GM12878 (cell line): ENCODE results near the gene ZG16. TPM values are rescaled to one million over a fixed set of nuclear protein-coding genes. Genes with fewer than 3 reads are reported as not detected.
"Not testable (repeated sequence)": the region's sequence is repeated elsewhere in the genome, so short reads cannot be mapped to it uniquely, and the experiment has no call there.

Experiments used
- ATAC-seq: fragments of 200-7000 bp; cut with Tn5 transposase; 3 replicates; pipeline ENCODE4 v1.9.1; 2020; ENCODE audit warnings: mild to moderate bottlenecking, moderate library complexity
- BruUV-seq: library from RNA; stranded (reverse); fragments of 400-500 nt; replicated peaks from 2 replicates; lab custom pipeline; 2021; lab: Mats Ljungman, UMichigan
- CTCF ChIA-PET: fragments of 300-600 bp; sonication (Branson Sonifier 250); formaldehyde crosslinking; extraction: SDS; loops from one replicate; lab custom pipeline; 2021; ENCODE audit warnings: inconsistent platforms; lab: Yijun Ruan, JAX
- POLR2A ChIA-PET: fragments of 350-600 bp; formaldehyde crosslinking; extraction: SDS; loops from one replicate; lab custom pipeline; 2021; ENCODE audit warnings: inconsistent platforms; lab: Charles Lee
- RAD21 ChIA-PET: fragments of 300-600 bp; sonication (Branson Sonifier 250); formaldehyde crosslinking; loops from one replicate; lab custom pipeline; 2023; ENCODE audit warnings: antibody characterized with exemption; ENCODE audit not compliant: unreplicated experiment; lab: Charles Lee
- SMC1A ChIA-PET: fragments of 300-600 bp; sonication (Branson Sonifier 250); formaldehyde crosslinking; loops from one replicate; lab custom pipeline; 2023; ENCODE audit not compliant: unreplicated experiment, uncharacterized antibody; lab: Charles Lee
- DNase-seq: peaks from one replicate; pipeline ENCODE4 v3.0.0-alpha.2; 2011; ENCODE audit warnings: low read depth, low spot score
- FAIRE-seq: peaks from 3 replicates; lab custom pipeline; 2011; peaks lifted over from hg19 to GRCh38; lab: Jason Lieb, UNC
- H2AFZ ChIP-seq: 2 replicates; pipeline ENCODE4 v1.6.0; 2011; ENCODE audit warnings: low read depth, low read length, control low read depth; ENCODE audit not compliant: control insufficient read depth
- H3K27ac ChIP-seq: 2 replicates; pipeline ENCODE4 v1.5.1; 2011; ENCODE audit warnings: control low read depth; ENCODE audit not compliant: control insufficient read depth, insufficient read depth
- H3K27me3 ChIP-seq, 2 experiments: replicated peaks in 1 of 2; 2 replicates each; pipeline versions ENCODE4 v1.6.0 to v1.6.1; 2011; ENCODE audit warnings: low read length in 1 of 2; ENCODE audit not compliant: control insufficient read depth in 2 of 2, insufficient read depth in 2 of 2
- H3K36me3 ChIP-seq, 2 experiments: 2 replicates each; pipeline ENCODE4 v1.5.1; 2011; ENCODE audit warnings: low read length in 1 of 2; ENCODE audit not compliant: control insufficient read depth in 2 of 2, insufficient read depth in 2 of 2
- H3K4me1 ChIP-seq: 2 replicates; pipeline ENCODE4 v1.6.1; 2011; ENCODE audit warnings: mild to moderate bottlenecking, low read length, moderate library complexity, mixed read lengths; ENCODE audit not compliant: control insufficient read depth, insufficient read depth
- H3K4me2 ChIP-seq: 2 replicates; pipeline ENCODE4 v1.6.0; 2011; ENCODE audit warnings: control low read depth; ENCODE audit not compliant: control insufficient read depth, insufficient read depth
- H3K4me3 ChIP-seq: fragments of 200-600 bp; sonication (generic); 2 replicates; pipeline ENCODE4 v1.5.1; 2016
- H3K79me2 ChIP-seq: 2 replicates; pipeline ENCODE4 v1.6.0; 2011; ENCODE audit warnings: low read length; ENCODE audit not compliant: control insufficient read depth, insufficient read depth
- H3K9ac ChIP-seq: 2 replicates; pipeline ENCODE4 v1.8.0; 2011; ENCODE audit warnings: low read length, control low read depth, mixed read lengths; ENCODE audit not compliant: control insufficient read depth, insufficient read depth
- H3K9me3 ChIP-seq: replicated peaks from 3 replicates; pipeline ENCODE4 v1.5.1; 2011; ENCODE audit warnings: mild to moderate bottlenecking, low read length; ENCODE audit not compliant: control insufficient read depth, insufficient read depth
- H4K20me1 ChIP-seq: 2 replicates; pipeline ENCODE4 v1.6.0; 2011; ENCODE audit not compliant: control insufficient read depth, insufficient read depth
- BHLHE40 ChIP-seq, 2 experiments: fragments of 450-650 bp in 1 of 2; IDR thresholded peaks; 2 replicates each; pipeline ENCODE4 v1.6.1; 2011 to 2017; ENCODE audit warnings: low read depth in 2 of 2, borderline replicate concordance in 1 of 2, improper control_type of control experiment in 1 of 2, low read length in 1 of 2, mild to moderate bottlenecking in 1 of 2
- DPF2 ChIP-seq: fragments of 450-650 bp; IDR thresholded peaks from 2 replicates; pipeline ENCODE4 v1.6.1; 2017; ENCODE audit warnings: mild to moderate bottlenecking
- NFXL1 ChIP-seq: fragments of 450-650 bp; IDR thresholded peaks from 2 replicates; pipeline ENCODE4 v1.6.1; 2017; ENCODE audit warnings: antibody characterized with exemption, mild to moderate bottlenecking, borderline replicate concordance
- RELA ChIP-seq: fragments of 450-650 bp; IDR thresholded peaks from 2 replicates; pipeline ENCODE4 v1.8.0; 2014; ENCODE audit warnings: borderline replicate concordance; ENCODE audit not compliant: partially characterized antibody
- SP1 ChIP-seq: IDR thresholded peaks from one replicate; pipeline ENCODE4 v1.6.1; 2011; ENCODE audit warnings: low read depth, low read length
- ZBTB33 ChIP-seq: fragments of 450-650 bp; IDR thresholded peaks from 2 replicates; pipeline ENCODE4 v1.6.1; 2017; ENCODE audit warnings: mild to moderate bottlenecking
- WGBS: methylation state at CpG from one replicate; pipeline ENCODE4 v1.1.6; 2016; ENCODE audit warnings: low lambda C conversion rate; ENCODE audit not compliant: insufficient replicate concordance, insufficient coverage; ENCODE audit errors: missing lambda C conversion rate; 5-methylcytosine and 5-hydroxymethylcytosine counted together
- in situ Hi-C: fragments of 300-500 bp; cut with MboI; formaldehyde crosslinking; loops from 9 replicates; pipeline ENCODE4 v1.14.3; 2018; ENCODE audit warnings: mixed read lengths
- intact Hi-C: fragments of 100-400 bp; cut with micrococcal nuclease; formaldehyde crosslinking; loops from one replicate; pipeline ENCODE4 v1.14.2; 2022; ENCODE audit not compliant: unreplicated experiment
- polyA plus RNA-seq, 11 experiments: library from polyadenylated mRNA; depleted of rRNA in 4 of 11; unstranded in 6 of 11; stranded (reverse) in 5 of 11; fragments of >200 nt; fragmentation: Nextera tagmentation in 4 of 11; fragmentation: Illumina TruSeq in 1 of 11; extraction: Ambion mirVana in 4 of 11; extraction: Trizol in 1 of 11; gene quantifications; 1 replicate in 1 of 11; 2 replicates in 10 of 11; pipeline versions ENCODE4 v1.2.1 to v1.2.3, GENCODE V29; 2011 to 2016; ENCODE audit warnings: inconsistent platforms in 2 of 11, missing spikeins in 2 of 11, low read depth in 1 of 11
- total RNA-seq, 4 experiments: library from RNA; depleted of rRNA in 3 of 4; stranded (reverse); fragments of >200 nt in 3 of 4; fragmentation: Illumina TruSeq in 1 of 4; extraction: Trizol in 1 of 4; gene quantifications; 2 replicates each; pipeline versions ENCODE4 v1.2.1 to v1.2.3, GENCODE V29; 2013 to 2021

The ZG16 gene
- total and polyA plus RNA-seq, 10 of the 15 experiments (the other 5 are each of a cell fraction or from before 2014, with no cell fraction given): not detected

GRCh38 chr16:29753516-29753915 is 24.5 kb upstream of the ZG16 start (continued):
- no peak for TF ChIP-seq ZBTB33
- TF ChIP-seq NFXL1: no peak

- in situ Hi-C loops: no loop called here
- RAD21 ChIA-PET: interaction anchor here (1.0 kb wide), 1 partner anchor 17 kb away, joined by 3 read pairs; no protein-coding TSS in a partner anchor
Measured at GRCh38 chr16:29756654-29757053, 21.4 kb upstream of the ZG16 start.

DNA sequence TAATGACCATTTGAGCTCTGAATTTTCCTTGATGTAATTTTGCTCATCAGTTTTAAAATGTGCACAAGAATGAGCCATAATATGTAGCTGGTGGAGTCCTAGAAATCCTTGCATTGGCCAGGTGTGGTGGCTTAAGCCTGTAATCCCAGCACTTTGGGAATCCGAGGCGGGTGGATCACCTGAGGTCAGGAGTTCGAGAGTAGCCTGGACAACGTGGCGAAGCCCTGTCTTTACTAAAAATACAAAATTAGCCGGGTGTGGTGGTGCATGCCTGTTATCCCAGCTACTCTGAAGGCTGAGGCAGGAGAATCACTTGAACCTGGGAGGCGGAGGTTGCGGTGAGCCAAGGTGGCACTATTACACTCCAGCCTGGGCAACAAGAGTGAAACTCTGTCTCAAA is 21.0 kb upstream of the ZG16 start:
- ChIA-PET SMC1A (interaction anchor here (0.6 to 1.2 kb wide), 6 partner anchors 10 to 37 kb away, joined by 3 to 6 read pairs (median 3); partner anchors contain the start of gene KIF22), RAD21 (interaction anchor here (1.0 kb wide), 1 partner anchor 18 kb away, joined by 3 read pairs; no protein-coding TSS in a partner anchor), POLR2A (interaction anchor here (0.6 to 1.0 kb wide), 2 partner anchors 12 to 18 kb away, joined by 3 read pairs; no protein-coding TSS in a partner anchor), CTCF (interaction anchor here (0.7 to 2.1 kb wide), 6 partner anchors 9 to 33 kb away, joined by 3 to 8 read pairs (median 6); no protein-coding TSS in a partner anchor)
- H3K4me1 ChIP-seq: peaks cover 17% of the 10 kb centered on the region
- H3K9me3 ChIP-seq, FAIRE-seq, H3K27me3 ChIP-seq, H3K4me2 ChIP-seq, H4K20me1 ChIP-seq, H3K27ac ChIP-seq, H3K36me3 ChIP-seq, H3K79me2 ChIP-seq, intact Hi-C loops, H3K9ac ChIP-seq, BruUV-seq, DNase-seq, in situ Hi-C loops, ATAC-seq, H3K4me3 ChIP-seq, H2AFZ ChIP-seq: not testable (repeated sequence)
- WGBS: 93% methylated on average over 8 of the region's 8 CpGs

More at GRCh38 chr16:29756654-29757053, 21.4 kb upstream of the ZG16 start:
- H3K36me3 ChIP-seq: no peaks in the 10 kb centered on the region
- 100% methylated on average over 1 of the region's 1 CpG for WGBS
- BruUV-seq: no TSS peak
- no peak for ATAC-seq
- H3K9me3 ChIP-seq: no peaks in the 10 kb centered on the region
- SMC1A ChIA-PET: interaction anchor here (0.6 to 1.2 kb wide), 6 partner anchors 9 to 36 kb away, joined by 3 to 6 read pairs (median 3); partner anchors contain the start of gene KIF22
- no peak overlapping the region for H3K4me2 ChIP-seq
- DNase-seq: no peak
- no peak for FAIRE-seq
- H4K20me1 ChIP-seq: no peaks in the 10 kb centered on the region
- H2AFZ ChIP-seq: no peak overlapping the region
- H3K9ac ChIP-seq: no peak overlapping the region
- TF ChIP-seq BHLHE40 (IDR thresholded peaks at IDR 0.05; ENCODE audit: borderline replicate concordance in 1 of 2, low read depth in 2 of 2, low read length in 1 of 2) (no peak), RELA (no peak), DPF2 (no peak), SP1 (no peak)
- H3K4me3 ChIP-seq: no peak overlapping the region
- H3K27me3 ChIP-seq: no peaks in the 10 kb centered on the region
- CTCF ChIA-PET: interaction anchor here (0.7 to 2.1 kb wide), 6 partner anchors 8 to 33 kb away, joined by 3 to 8 read pairs (median 6); no protein-coding TSS in a partner anchor
- no peaks in the 10 kb centered on the region for H3K79me2 ChIP-seq
- peaks cover 17% of the 10 kb centered on the region for H3K4me1 ChIP-seq
- intact Hi-C loops: no loop called here
- POLR2A ChIA-PET: interaction anchor here (0.6 to 1.0 kb wide), 2 partner anchors 12 to 18 kb away, joined by 3 read pairs; no protein-coding TSS in a partner anchor
- H3K27ac ChIP-seq: no peak overlapping the region
